HG03196 (cell line): ENCODE data around the gene OCA2.

Experiments used
- ATAC-seq: cut with Tn5 transposase; IDR thresholded peaks from one replicate; pipeline ENCODE4 v1.9.1; 2021; ENCODE audit not compliant: unreplicated experiment

The OCA2 gene

DNA sequence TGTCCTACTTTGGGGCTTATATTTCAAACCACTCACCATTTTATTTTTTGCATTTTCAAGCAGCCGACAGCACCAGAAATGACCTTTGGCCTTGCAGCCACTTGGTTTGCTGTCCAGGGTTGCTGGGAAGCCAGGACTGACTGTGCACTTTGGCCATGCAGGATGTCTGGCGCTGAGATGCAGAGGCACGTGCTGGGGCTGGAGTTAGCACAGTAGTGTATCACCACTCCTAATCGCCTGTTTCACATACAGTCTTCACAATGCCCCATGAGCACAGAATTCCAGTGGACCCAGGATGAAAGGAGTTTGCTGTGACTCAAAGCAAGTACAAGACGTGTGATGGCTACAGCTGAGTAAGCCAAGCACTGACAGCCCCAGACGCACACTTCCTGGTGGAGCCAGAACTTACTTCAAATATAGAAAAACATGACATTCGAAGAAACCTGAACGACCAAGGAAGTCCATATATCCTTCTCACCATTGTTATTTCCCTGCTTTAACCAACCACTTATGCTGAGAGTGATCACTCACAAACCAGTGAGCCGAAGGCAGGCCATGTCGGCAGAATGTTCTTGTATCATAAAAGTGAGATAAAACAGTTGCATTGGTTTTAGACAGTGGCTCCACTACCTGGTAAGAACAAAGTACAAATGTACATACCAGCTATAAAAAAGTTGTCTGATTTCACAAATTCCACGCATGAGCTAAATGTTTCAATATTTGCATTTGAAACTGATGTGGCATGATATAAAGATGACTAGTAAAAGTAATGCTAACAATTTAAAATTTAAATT, 16.0 kb downstream of the OCA2 start:
- no peak for ATAC-seq

DNA sequence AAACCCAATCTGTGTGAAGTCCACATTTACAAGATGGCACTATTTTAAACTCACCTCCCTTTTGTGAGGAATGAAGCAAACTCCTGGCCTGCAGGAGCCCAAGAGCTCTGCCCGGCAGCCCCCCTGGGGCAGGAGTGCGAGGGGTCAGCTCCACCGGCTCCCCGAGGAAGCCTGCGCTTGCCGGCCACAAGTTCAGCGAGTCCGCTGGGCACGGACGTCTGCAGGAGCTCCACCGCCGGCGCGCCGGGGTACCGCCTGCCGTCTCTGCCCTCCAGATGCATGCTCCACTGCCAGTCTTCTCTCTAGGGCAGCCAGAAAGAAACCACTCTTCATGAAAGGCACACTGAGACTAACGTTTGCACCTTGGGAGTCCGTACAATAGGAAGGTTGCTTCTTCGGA, 17.5 kb downstream of the OCA2 start:
- no peak for ATAC-seq

GRCh38 chr15:28080386-28080785, 18.7 kb downstream of the OCA2 start:
- ATAC-seq: no peak

GRCh38 chr15:28079313-28079969, 19.7 kb downstream of the OCA2 start:
- no peak for ATAC-seq

DNA sequence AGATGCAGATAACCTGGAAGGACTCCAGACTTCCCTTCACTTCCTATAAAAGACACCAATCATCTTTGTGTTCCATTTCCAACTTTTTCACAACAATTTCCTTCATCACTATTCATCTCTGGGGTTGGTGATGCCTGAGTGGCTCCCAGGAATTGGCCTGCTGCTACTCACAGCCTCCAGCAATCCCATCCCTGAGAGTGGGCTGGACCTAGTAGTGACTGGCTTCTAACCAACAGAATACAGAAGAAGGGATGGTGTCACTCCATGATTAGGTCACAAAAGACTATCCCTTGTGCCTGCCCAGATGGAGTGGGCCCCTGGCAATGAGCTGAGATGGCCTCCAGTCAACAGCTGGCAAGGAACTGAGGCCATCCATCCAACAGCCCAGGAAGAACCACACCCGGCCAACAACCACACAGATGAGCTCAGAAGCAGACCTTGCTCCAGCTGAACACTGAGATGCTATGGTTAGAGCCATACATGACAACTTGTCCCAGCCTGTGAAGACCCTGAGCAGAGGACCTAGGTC, 20.9 kb downstream of the OCA2 start:
- no peak for ATAC-seq

- ATAC-seq: no peak
Observed at GRCh38 chr15:28075573-28075972, 23.5 kb downstream of the OCA2 start.

- ATAC-seq: no peak
Observed at GRCh38 chr15:28068930-28069329, 30.2 kb downstream of the OCA2 start.

DNA sequence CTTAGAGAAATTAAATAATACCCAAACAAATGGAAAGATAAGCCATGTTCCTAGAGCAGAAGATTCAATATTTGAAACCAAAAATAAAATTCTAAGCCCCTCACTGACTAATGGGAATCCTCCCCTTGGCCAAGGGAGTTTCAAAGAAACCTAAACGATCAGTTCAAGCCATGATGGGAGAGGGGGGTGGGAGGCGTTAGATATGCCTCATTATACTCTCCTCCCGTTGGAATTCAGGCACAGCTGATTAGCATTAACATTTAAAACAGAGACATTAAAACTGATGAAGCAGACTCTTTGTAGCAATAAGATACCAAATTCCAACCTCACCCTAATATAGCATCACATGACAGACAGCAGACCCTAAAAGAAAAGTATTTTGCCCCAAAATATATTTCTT, 32.9 kb downstream of the OCA2 start:
- ATAC-seq: no peak

DNA sequence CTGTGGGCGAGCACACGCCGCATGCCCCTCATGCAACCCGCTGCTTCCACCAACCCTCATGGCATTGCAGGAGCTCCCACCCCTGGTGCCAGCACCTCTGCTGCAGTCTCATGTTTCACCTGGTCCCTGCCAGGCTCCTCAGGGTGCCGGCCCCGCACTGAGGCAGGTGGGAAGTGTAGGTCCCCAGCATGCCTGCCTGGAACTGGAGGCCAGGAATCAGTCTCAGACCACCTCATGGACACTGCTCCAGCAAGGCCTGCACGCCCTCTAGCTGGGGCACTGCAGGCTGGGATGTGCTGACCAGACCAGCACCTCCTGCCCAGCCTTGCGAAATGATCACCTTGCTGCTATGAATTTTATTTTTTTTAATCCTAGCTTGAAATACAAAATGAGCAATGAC, 39.1 kb downstream of the OCA2 start:
- ATAC-seq: no peak

DNA sequence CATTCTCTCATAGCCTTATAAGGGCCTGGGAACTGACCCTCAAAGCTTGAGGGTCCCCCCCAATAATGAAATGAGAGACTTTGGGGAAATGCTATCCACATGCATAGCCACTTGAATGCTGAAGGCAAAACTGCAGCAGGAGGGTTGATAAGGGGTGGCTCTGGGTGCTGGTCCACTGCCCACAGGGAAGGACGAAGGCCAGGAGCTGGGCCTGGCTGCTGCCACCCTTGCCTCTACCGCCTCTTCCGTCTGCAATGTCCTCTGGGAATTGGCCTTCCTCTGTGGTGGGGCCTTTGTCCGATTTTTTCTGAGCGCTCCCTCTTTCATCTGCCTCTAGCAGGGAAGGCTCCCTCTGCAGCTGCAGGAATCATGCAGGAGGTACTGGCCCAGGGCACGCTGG, 41.0 kb downstream of the OCA2 start:
- ATAC-seq: no peak

- no peak for ATAC-seq
Observed at GRCh38 chr15:28051955-28052633, 47.0 kb downstream of the OCA2 start.

GRCh38 chr15:28049581-28049980, 49.5 kb downstream of the OCA2 start:
- no peak for ATAC-seq

DNA sequence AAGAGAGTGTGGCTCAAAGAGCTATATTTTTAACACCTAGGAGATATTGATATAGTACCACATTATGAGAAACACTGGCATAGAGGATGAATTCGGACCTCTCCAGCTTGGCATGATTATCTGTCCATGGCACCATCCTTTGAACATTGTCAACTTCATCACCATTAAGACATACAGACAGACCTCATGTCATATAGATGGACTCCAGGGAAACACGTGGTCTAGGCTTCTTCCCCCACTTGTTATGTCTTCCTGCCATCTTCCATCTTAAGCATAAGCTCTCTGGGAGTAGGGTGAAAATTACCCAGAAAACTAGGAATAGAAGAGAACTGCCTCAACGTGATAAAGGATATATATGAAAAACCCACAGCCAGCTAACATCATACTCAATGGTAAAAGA, 51.8 kb downstream of the OCA2 start:
- no peak for ATAC-seq

- ATAC-seq: no peak
Observed at GRCh38 chr15:28044121-28044672, 54.9 kb downstream of the OCA2 start.

DNA sequence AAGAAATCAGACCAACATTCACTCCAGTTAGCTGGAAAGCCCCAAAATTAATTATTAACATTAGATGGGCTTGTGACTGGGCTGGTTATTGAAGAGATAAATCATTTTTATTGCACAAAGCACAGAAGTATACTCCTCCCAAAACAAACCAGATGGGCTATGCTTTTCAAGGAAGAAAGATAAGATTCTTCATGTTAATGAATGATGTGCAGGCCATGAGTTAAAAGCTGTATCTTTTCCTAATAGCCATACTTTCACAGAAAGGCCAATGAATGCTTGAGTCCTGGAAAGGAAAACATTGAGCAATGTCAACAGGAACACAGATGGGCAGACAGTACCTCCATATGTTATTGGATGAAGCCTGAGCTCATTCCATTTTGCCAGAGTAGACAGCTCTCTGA, 55.4 kb downstream of the OCA2 start:
- no peak for ATAC-seq

GRCh38 chr15:28037969-28038590, 61.0 kb downstream of the OCA2 start:
- ATAC-seq: no peak

GRCh38 chr15:28033443-28033842, 65.7 kb downstream of the OCA2 start:
- no peak for ATAC-seq

DNA sequence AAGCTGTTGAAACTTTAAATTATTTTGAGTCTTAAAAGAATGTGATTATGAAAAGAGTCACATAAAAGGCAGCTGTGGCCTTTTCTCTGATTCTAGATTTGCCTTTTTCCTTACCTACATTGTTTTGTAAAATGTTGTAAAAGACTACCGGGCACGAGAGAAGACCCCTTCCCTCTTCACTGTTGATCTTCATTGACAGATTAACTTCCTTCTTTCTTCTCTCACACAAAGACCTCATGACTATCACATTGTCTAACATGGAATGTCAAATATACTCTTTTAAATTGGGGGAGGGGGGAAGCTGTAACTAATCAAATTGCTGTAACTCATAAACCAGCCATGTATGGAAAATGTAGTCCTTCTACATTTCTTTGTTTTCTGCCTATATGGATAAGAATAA, 68.3 kb downstream of the OCA2 start:
- no peak for ATAC-seq

DNA sequence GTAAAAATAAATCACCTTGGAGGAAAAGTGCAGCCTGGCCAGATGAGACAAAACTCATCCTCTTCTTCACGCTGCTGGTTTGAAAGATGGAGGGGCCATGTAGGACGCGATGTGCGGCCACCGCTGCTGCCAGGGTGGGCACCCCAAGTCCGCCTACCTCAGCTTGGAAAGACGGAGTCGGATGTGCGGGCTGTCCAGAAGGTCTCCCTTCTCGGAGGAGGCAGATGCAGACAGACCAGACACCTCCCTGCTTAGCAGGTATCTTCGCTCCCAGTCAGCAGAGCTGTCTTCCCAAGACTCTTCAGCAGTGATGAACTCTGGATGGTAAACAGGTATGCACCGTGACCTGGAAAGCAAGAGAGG, 71.4 kb downstream of the OCA2 start:
- no peak for ATAC-seq

DNA sequence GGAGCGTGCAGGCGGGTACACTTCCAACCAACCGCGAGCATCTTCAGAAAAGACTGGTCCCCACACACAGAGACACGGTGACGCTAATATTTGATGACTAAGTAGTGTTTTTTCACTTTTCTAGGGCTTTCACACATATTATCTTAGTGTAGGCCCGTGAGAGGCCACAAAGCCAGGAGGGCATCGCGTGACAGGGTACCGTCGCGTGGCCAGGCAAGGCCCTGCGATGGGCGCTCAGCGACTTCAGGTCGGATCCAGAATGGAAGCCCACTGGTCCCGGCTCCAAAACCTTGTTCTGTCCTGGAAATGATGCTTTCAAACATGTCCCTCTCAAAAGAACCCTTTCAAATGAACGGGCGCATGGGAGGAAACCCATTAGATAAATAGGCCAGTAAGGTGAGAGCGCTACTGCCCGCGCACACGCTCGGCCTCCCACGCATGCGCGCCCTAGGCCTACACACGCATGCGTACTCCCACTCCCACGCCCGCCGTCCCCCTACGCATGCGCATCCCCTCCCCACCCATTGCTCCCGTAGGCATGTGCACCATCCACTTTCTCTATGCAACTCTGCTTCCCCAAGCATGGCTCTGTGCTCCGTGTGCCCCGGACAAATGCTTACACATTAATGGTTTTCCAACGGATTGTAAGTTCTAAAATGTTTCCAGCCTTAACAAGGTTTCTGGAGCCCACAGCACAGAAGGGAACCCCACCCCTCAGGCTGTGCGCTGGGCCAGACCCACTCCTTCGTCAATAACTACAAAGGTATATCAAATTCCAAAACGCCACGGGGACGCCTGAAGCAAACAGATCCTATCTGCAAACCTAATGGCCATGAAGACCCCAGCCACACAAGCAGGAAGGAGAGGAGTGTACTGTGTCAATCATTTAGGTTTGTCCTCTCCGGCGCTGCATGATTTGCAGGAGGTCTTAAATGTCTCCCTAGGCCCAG, 72.1 kb downstream of the OCA2 start:
- no peak for ATAC-seq
